Trophoblast cell (in vitro differentiated cells and primary cell): Measurements from ENCODE around the gene FRMD4A.

Experiments
- DNase-seq, 2 donors: peaks; one replicate each; pipeline ENCODE4 v3.0.0-alpha.2; 2016
- H2AFZ ChIP-seq: 2 replicates; pipeline ENCODE4 v1.6.1; 2013; ENCODE audit warnings: low read length, moderate library complexity, mild to moderate bottlenecking; ENCODE audit not compliant: insufficient read depth, poor library complexity
- H2AK5ac ChIP-seq: 2 replicates; pipeline ENCODE4 v1.6.1; 2013; ENCODE audit warnings: mild to moderate bottlenecking, low read length
- H2BK120ac ChIP-seq: 2 replicates; pipeline ENCODE4 v1.6.1; 2013; ENCODE audit warnings: low read length, mild to moderate bottlenecking, moderate library complexity; ENCODE audit not compliant: insufficient read depth, poor library complexity
- H2BK12ac ChIP-seq: 2 replicates; pipeline ENCODE4 v1.6.1; 2013; ENCODE audit warnings: mild to moderate bottlenecking, low read length, moderate library complexity
- H2BK5ac ChIP-seq: 2 replicates; pipeline ENCODE4 v1.6.1; 2013; ENCODE audit warnings: low read length, low read depth, moderate library complexity, mild to moderate bottlenecking; ENCODE audit not compliant: poor library complexity
- H3K14ac ChIP-seq: 2 replicates; pipeline ENCODE4 v1.6.1; 2013; ENCODE audit warnings: mild to moderate bottlenecking, low read length
- H3K18ac ChIP-seq: 2 replicates; pipeline ENCODE4 v1.6.1; 2013; ENCODE audit warnings: mild to moderate bottlenecking, low read length
- H3K23ac ChIP-seq: 2 replicates; pipeline ENCODE4 v1.6.1; 2013; ENCODE audit warnings: low read length
- H3K27ac ChIP-seq: 2 replicates; pipeline ENCODE4 v1.5.1; 2013; ENCODE audit warnings: low read depth, mild to moderate bottlenecking, inconsistent platforms, low read length, moderate library complexity
- H3K27me3 ChIP-seq: 2 replicates; pipeline ENCODE4 v1.6.1; 2013; ENCODE audit warnings: inconsistent platforms, mild to moderate bottlenecking, low read length, moderate library complexity; ENCODE audit not compliant: insufficient read depth
- H3K36me3 ChIP-seq, 2 experiments: 1 replicate in 1 of 2; 2 replicates in 1 of 2; pipeline ENCODE4 v1.6.1; 2013; ENCODE audit warnings: low read length in 2 of 2, mild to moderate bottlenecking in 2 of 2, moderate library complexity in 1 of 2; ENCODE audit not compliant: insufficient read depth in 2 of 2, control insufficient read depth in 1 of 2
- H3K4ac ChIP-seq: 2 replicates; pipeline ENCODE4 v1.6.1; 2013; ENCODE audit warnings: low read depth, mild to moderate bottlenecking, low read length, moderate library complexity
- H3K4me1 ChIP-seq, 2 experiments: 1 replicate in 1 of 2; 2 replicates in 1 of 2; pipeline ENCODE4 v1.6.1; 2013; ENCODE audit warnings: low read length in 2 of 2, mild to moderate bottlenecking in 2 of 2, moderate library complexity in 1 of 2; ENCODE audit not compliant: insufficient read depth in 2 of 2, control insufficient read depth in 1 of 2
- H3K4me2 ChIP-seq: 2 replicates; pipeline ENCODE4 v1.6.1; 2013; ENCODE audit warnings: inconsistent platforms, mild to moderate bottlenecking, low read length, moderate library complexity
- H3K4me3 ChIP-seq: 2 replicates; pipeline ENCODE4 v1.5.1; 2013; ENCODE audit warnings: mild to moderate bottlenecking, low read depth, low read length, inconsistent platforms
- H3K79me1 ChIP-seq: one replicate; pipeline ENCODE4 v1.6.1; 2013; ENCODE audit warnings: low read length
- H3K79me2 ChIP-seq: 2 replicates; pipeline ENCODE4 v1.6.1; 2013; ENCODE audit warnings: low read length, mild to moderate bottlenecking; ENCODE audit not compliant: control insufficient read depth, insufficient read depth, poor library complexity
- H3K9ac ChIP-seq: 2 replicates; pipeline ENCODE4 v1.6.1; 2013; ENCODE audit warnings: mild to moderate bottlenecking, low read length
- H3K9me3 ChIP-seq: 2 replicates; pipeline ENCODE4 v1.6.1; 2013; ENCODE audit warnings: low read depth, mild to moderate bottlenecking, control low read depth, inconsistent platforms, low read length; ENCODE audit not compliant: insufficient read depth
- H4K12ac ChIP-seq: 2 replicates; pipeline ENCODE4 v1.6.1; 2013; ENCODE audit warnings: low read depth, mild to moderate bottlenecking, low read length, moderate library complexity
- H4K8ac ChIP-seq: 2 replicates; pipeline ENCODE4 v1.6.1; 2013; ENCODE audit warnings: low read depth, mild to moderate bottlenecking, low read length, moderate library complexity
- H4K91ac ChIP-seq: one replicate; pipeline ENCODE4 v1.6.1; 2013; ENCODE audit warnings: low read depth, mild to moderate bottlenecking, low read length, moderate library complexity
- WGBS: extraction: QIAGEN DNeasy Blood & Tissue Kit; methylation state at CpG from one replicate; pipeline ENCODE4 v1.1.7; 2013; ENCODE audit warnings: missing lambda C conversion rate; ENCODE audit not compliant: insufficient read length, insufficient coverage; ENCODE audit errors: extremely low coverage; 5-methylcytosine and 5-hydroxymethylcytosine counted together

Gene FRMD4A

DNA sequence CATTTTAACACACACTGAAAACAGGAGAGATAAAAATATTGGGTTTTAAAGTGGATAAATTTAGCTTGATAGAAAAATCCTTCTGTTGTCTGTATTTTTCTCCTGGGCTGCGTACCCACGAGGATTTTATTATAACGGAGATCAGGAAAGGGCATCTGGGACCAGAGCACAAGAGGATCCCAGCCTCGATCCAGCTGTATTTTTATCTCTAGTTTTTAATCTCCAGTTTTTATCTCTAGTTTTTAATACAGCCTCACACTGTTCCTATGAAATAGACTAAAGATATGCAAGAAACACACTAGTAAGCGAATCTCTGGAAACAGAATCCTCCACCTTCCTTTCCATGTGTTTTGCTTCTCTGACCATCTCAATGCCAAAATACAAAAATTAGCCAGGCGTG, 295.2 kb downstream of the FRMD4A start:
- peaks cover 3% of the 10 kb centered on the region in 2 experiments for H3K4me1 ChIP-seq
- H3K23ac ChIP-seq: no peak overlapping the region
- H3K18ac ChIP-seq: no peak overlapping the region
- H2AK5ac ChIP-seq: no peak overlapping the region
- no peak overlapping the region for H3K4ac ChIP-seq
- H3K14ac ChIP-seq: no peak overlapping the region
- H4K8ac ChIP-seq: no peak overlapping the region
- no peak overlapping the region for H3K4me2 ChIP-seq
- no peaks in the 10 kb centered on the region for H3K27me3 ChIP-seq
- H3K79me1 ChIP-seq: no peaks in the 10 kb centered on the region
- no peak overlapping the region for H3K9ac ChIP-seq
- no peak overlapping the region for H4K91ac ChIP-seq
- no peak overlapping the region for H2BK5ac ChIP-seq
- H3K27ac ChIP-seq: no peak overlapping the region
- H3K4me3 ChIP-seq: no peak overlapping the region
- DNase-seq: no peak
- H3K79me2 ChIP-seq: no peaks in the 10 kb centered on the region
- no peak overlapping the region for H4K12ac ChIP-seq
- no peak overlapping the region for H2BK12ac ChIP-seq
- H2BK120ac ChIP-seq: no peak overlapping the region
- no peaks in the 10 kb centered on the region for H3K9me3 ChIP-seq
- no CpG with 5 or more reads among the region's 6 CpGs for WGBS
- no peaks in the 10 kb centered on the region for H3K36me3 ChIP-seq
- no peak overlapping the region for H2AFZ ChIP-seq

DNA sequence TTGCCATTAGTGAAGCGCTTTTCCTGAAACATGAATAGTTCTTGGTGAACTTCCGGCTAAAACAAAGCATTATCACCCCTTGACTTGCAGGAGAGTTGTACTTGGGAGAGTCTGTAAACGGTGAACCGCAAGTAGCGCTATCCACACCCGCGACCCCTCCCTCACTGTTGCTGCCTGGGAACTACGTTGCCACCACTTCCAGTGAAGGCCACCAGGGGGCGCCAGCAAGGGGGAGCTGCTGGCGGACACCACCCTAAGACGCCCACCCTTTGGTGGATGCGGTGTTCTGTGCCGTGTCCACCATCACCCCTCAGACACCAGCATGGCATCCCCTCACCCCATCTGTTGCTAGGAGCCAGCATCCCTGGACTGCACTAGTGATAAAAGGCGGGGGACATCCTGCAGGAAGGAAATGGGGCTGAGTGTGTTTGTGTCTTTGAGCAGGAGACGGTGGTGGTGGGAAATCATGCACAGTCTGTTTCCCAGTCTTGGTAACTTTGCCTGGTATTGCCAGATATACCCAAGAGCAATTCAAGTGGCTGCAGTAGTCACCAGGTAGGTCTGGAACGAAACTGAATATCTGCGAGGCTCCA, 298.2 kb downstream of the FRMD4A start:
- H3K79me2 ChIP-seq: no peaks in the 10 kb centered on the region
- no peak overlapping the region for H2AK5ac ChIP-seq
- no peak overlapping the region for H3K23ac ChIP-seq
- no peak overlapping the region for H4K12ac ChIP-seq
- no peak overlapping the region for H3K9ac ChIP-seq
- no peak overlapping the region for H3K4ac ChIP-seq
- H3K9me3 ChIP-seq: no peaks in the 10 kb centered on the region
- H4K91ac ChIP-seq: no peak overlapping the region
- H2AFZ ChIP-seq: no peak overlapping the region
- H2BK5ac ChIP-seq: no peak overlapping the region
- H3K27me3 ChIP-seq: no peaks in the 10 kb centered on the region
- no peaks in the 10 kb centered on the region for H3K36me3 ChIP-seq
- no peak overlapping the region for H4K8ac ChIP-seq
- no peak overlapping the region for H2BK12ac ChIP-seq
- no peak overlapping the region for H3K4me2 ChIP-seq
- H3K18ac ChIP-seq: no peak overlapping the region
- H3K4me3 ChIP-seq: peak overlapping the region; percentile 30
- no CpG with 5 or more reads among the region's 17 CpGs for WGBS
- H3K27ac ChIP-seq: no peak overlapping the region
- no peaks in the 10 kb centered on the region for H3K4me1 ChIP-seq
- H3K79me1 ChIP-seq: no peaks in the 10 kb centered on the region
- no peak overlapping the region for H2BK120ac ChIP-seq
- H3K14ac ChIP-seq: no peak overlapping the region
- DNase-seq: peak in 1 of 2 donors; percentile 25

GRCh38 chr10:14026325-14026724, 304.4 kb downstream of the FRMD4A start:
- H3K9me3 ChIP-seq: no peaks in the 10 kb centered on the region
- no peaks in the 10 kb centered on the region for H3K79me2 ChIP-seq
- H3K9ac ChIP-seq: no peak overlapping the region
- no peak overlapping the region for H2BK12ac ChIP-seq
- no peak overlapping the region for H3K23ac ChIP-seq
- no peak overlapping the region for H4K91ac ChIP-seq
- H4K12ac ChIP-seq: no peak overlapping the region
- H3K27ac ChIP-seq: no peak overlapping the region
- WGBS: no CpG with 5 or more reads among the region's 4 CpGs
- H2BK120ac ChIP-seq: no peak overlapping the region
- no peak overlapping the region for H2BK5ac ChIP-seq
- DNase-seq: no peak
- H3K27me3 ChIP-seq: no peaks in the 10 kb centered on the region
- no peaks in the 10 kb centered on the region for H3K4me1 ChIP-seq
- H3K14ac ChIP-seq: no peak overlapping the region
- H4K8ac ChIP-seq: no peak overlapping the region
- no peak overlapping the region for H3K4ac ChIP-seq
- H3K36me3 ChIP-seq: no peaks in the 10 kb centered on the region
- no peaks in the 10 kb centered on the region for H3K79me1 ChIP-seq
- no peak overlapping the region for H3K4me3 ChIP-seq
- no peak overlapping the region for H2AK5ac ChIP-seq
- H2AFZ ChIP-seq: no peak overlapping the region
- H3K4me2 ChIP-seq: no peak overlapping the region
- no peak overlapping the region for H3K18ac ChIP-seq

- Histone ChIP-seq H2BK5ac (no peak overlapping the region), H3K4me3 (no peak overlapping the region), H4K8ac (no peak overlapping the region), H3K9me3 (no peaks in the 10 kb centered on the region), H3K9ac (no peak overlapping the region), H3K27ac (no peak overlapping the region), H3K4ac (no peak overlapping the region), H3K14ac (no peak overlapping the region), H3K23ac (no peak overlapping the region), H2AFZ (no peak overlapping the region), H2BK120ac (no peak overlapping the region), H4K12ac (no peak overlapping the region), H3K79me1 (no peaks in the 10 kb centered on the region), H3K36me3 (no peaks in the 10 kb centered on the region), H3K79me2 (no peaks in the 10 kb centered on the region), H2AK5ac (no peak overlapping the region), H2BK12ac (no peak overlapping the region), H3K18ac (no peak overlapping the region), H3K27me3 (no peaks in the 10 kb centered on the region), H3K4me1 (no peaks in the 10 kb centered on the region), H3K4me2 (no peak overlapping the region), H4K91ac (no peak overlapping the region)
- WGBS: no CpG with 5 or more reads among the region's 10 CpGs
- DNase-seq: no peak
These were observed 305.2 kb downstream of the FRMD4A start for GRCh38 chr10:14025283-14026189.
